GM12878 (cell line): Measurements from ENCODE around the gene ARHGEF7. TPM values are rescaled to one million over a fixed set of nuclear protein-coding genes. Genes with fewer than 3 reads are reported as not detected.

Experiments
- ATAC-seq: fragments of 200-7000 bp; cut with Tn5 transposase; 3 replicates; pipeline ENCODE4 v1.9.1; 2020; ENCODE audit warnings: mild to moderate bottlenecking, moderate library complexity
- BruUV-seq: library from RNA; stranded (reverse); fragments of 400-500 nt; replicated peaks from 2 replicates; lab custom pipeline; 2021; lab: Mats Ljungman, UMichigan
- CTCF ChIA-PET: fragments of 300-600 bp; sonication (Branson Sonifier 250); formaldehyde crosslinking; extraction: SDS; loops from one replicate; lab custom pipeline; 2021; ENCODE audit warnings: inconsistent platforms; lab: Yijun Ruan, JAX
- POLR2A ChIA-PET: fragments of 350-600 bp; formaldehyde crosslinking; extraction: SDS; loops from one replicate; lab custom pipeline; 2021; ENCODE audit warnings: inconsistent platforms; lab: Charles Lee
- RAD21 ChIA-PET: fragments of 300-600 bp; sonication (Branson Sonifier 250); formaldehyde crosslinking; loops from one replicate; lab custom pipeline; 2023; ENCODE audit warnings: antibody characterized with exemption; ENCODE audit not compliant: unreplicated experiment; lab: Charles Lee
- SMC1A ChIA-PET: fragments of 300-600 bp; sonication (Branson Sonifier 250); formaldehyde crosslinking; loops from one replicate; lab custom pipeline; 2023; ENCODE audit not compliant: unreplicated experiment, uncharacterized antibody; lab: Charles Lee
- DNase-seq: peaks from one replicate; pipeline ENCODE4 v3.0.0-alpha.2; 2011; ENCODE audit warnings: low read depth, low spot score
- FAIRE-seq: peaks from 3 replicates; lab custom pipeline; 2011; peaks lifted over from hg19 to GRCh38; lab: Jason Lieb, UNC
- H2AFZ ChIP-seq: 2 replicates; pipeline ENCODE4 v1.6.0; 2011; ENCODE audit warnings: low read depth, low read length, control low read depth; ENCODE audit not compliant: control insufficient read depth
- H3K27ac ChIP-seq: 2 replicates; pipeline ENCODE4 v1.5.1; 2011; ENCODE audit warnings: control low read depth; ENCODE audit not compliant: control insufficient read depth, insufficient read depth
- H3K27me3 ChIP-seq, 2 experiments: replicated peaks in 1 of 2; 2 replicates each; pipeline versions ENCODE4 v1.6.0 to v1.6.1; 2011; ENCODE audit warnings: low read length in 1 of 2; ENCODE audit not compliant: control insufficient read depth in 2 of 2, insufficient read depth in 2 of 2
- H3K36me3 ChIP-seq, 2 experiments: 2 replicates each; pipeline ENCODE4 v1.5.1; 2011; ENCODE audit warnings: low read length in 1 of 2; ENCODE audit not compliant: control insufficient read depth in 2 of 2, insufficient read depth in 2 of 2
- H3K4me1 ChIP-seq: 2 replicates; pipeline ENCODE4 v1.6.1; 2011; ENCODE audit warnings: mild to moderate bottlenecking, low read length, moderate library complexity, mixed read lengths; ENCODE audit not compliant: control insufficient read depth, insufficient read depth
- H3K4me2 ChIP-seq: 2 replicates; pipeline ENCODE4 v1.6.0; 2011; ENCODE audit warnings: control low read depth; ENCODE audit not compliant: control insufficient read depth, insufficient read depth
- H3K4me3 ChIP-seq: fragments of 200-600 bp; sonication (generic); 2 replicates; pipeline ENCODE4 v1.5.1; 2016
- H3K79me2 ChIP-seq: 2 replicates; pipeline ENCODE4 v1.6.0; 2011; ENCODE audit warnings: low read length; ENCODE audit not compliant: control insufficient read depth, insufficient read depth
- H3K9ac ChIP-seq: 2 replicates; pipeline ENCODE4 v1.8.0; 2011; ENCODE audit warnings: low read length, control low read depth, mixed read lengths; ENCODE audit not compliant: control insufficient read depth, insufficient read depth
- H3K9me3 ChIP-seq: replicated peaks from 3 replicates; pipeline ENCODE4 v1.5.1; 2011; ENCODE audit warnings: mild to moderate bottlenecking, low read length; ENCODE audit not compliant: control insufficient read depth, insufficient read depth
- H4K20me1 ChIP-seq: 2 replicates; pipeline ENCODE4 v1.6.0; 2011; ENCODE audit not compliant: control insufficient read depth, insufficient read depth
- ATF7 ChIP-seq: fragments of 450-650 bp; IDR thresholded peaks from 2 replicates; pipeline ENCODE4 v1.6.1; 2016; ENCODE audit warnings: low read depth, mild to moderate bottlenecking
- ESRRA ChIP-seq: IDR thresholded peaks from 2 replicates; pipeline ENCODE4 v1.6.1; 2012; ENCODE audit warnings: mild to moderate bottlenecking, low read length, improper control_type of control experiment
- KLF5 ChIP-seq: fragments of 450-650 bp; IDR thresholded peaks from 2 replicates; pipeline ENCODE4 v1.6.1; 2014; ENCODE audit warnings: mild to moderate bottlenecking; ENCODE audit not compliant: partially characterized antibody
- LARP7 ChIP-seq: fragments of 450-650 bp; IDR thresholded peaks from 2 replicates; pipeline ENCODE4 v1.6.1; 2017; ENCODE audit warnings: mild to moderate bottlenecking
- RAD51 ChIP-seq: fragments of 450-650 bp; IDR thresholded peaks from 2 replicates; pipeline ENCODE4 v1.6.1; 2016; ENCODE audit warnings: moderate library complexity, mild to moderate bottlenecking, inconsistent platforms
- SMC3 ChIP-seq: IDR thresholded peaks from 2 replicates; pipeline ENCODE4 v1.6.1; 2011; ENCODE audit warnings: low read length, improper control_type of control experiment, borderline replicate concordance
- WGBS: methylation state at CpG from one replicate; pipeline ENCODE4 v1.1.6; 2016; ENCODE audit warnings: low lambda C conversion rate; ENCODE audit not compliant: insufficient replicate concordance, insufficient coverage; ENCODE audit errors: missing lambda C conversion rate; 5-methylcytosine and 5-hydroxymethylcytosine counted together
- in situ Hi-C: fragments of 300-500 bp; cut with MboI; formaldehyde crosslinking; loops from 9 replicates; pipeline ENCODE4 v1.14.3; 2018; ENCODE audit warnings: mixed read lengths
- intact Hi-C: fragments of 100-400 bp; cut with micrococcal nuclease; formaldehyde crosslinking; loops from one replicate; pipeline ENCODE4 v1.14.2; 2022; ENCODE audit not compliant: unreplicated experiment
- polyA plus RNA-seq, 11 experiments: library from polyadenylated mRNA; depleted of rRNA in 4 of 11; unstranded in 6 of 11; stranded (reverse) in 5 of 11; fragments of >200 nt; fragmentation: Nextera tagmentation in 4 of 11; fragmentation: Illumina TruSeq in 1 of 11; extraction: Ambion mirVana in 4 of 11; extraction: Trizol in 1 of 11; gene quantifications; 1 replicate in 1 of 11; 2 replicates in 10 of 11; pipeline versions ENCODE4 v1.2.1 to v1.2.3, GENCODE V29; 2011 to 2016; ENCODE audit warnings: inconsistent platforms in 2 of 11, missing spikeins in 2 of 11, low read depth in 1 of 11
- total RNA-seq, 4 experiments: library from RNA; depleted of rRNA in 3 of 4; stranded (reverse); fragments of >200 nt in 3 of 4; fragmentation: Illumina TruSeq in 1 of 4; extraction: Trizol in 1 of 4; gene quantifications; 2 replicates each; pipeline versions ENCODE4 v1.2.1 to v1.2.3, GENCODE V29; 2013 to 2021
- TF ChIP-seq, protein P1 (sequence below): IDR thresholded peaks from 2 replicates; pipeline ENCODE4 v1.6.1; 2011; ENCODE audit warnings: borderline replicate concordance, low read depth, mild to moderate bottlenecking, moderate library complexity, mixed read lengths, low read length; ENCODE audit not compliant: insufficient read depth; ENCODE audit errors: extremely low read length
- TF ChIP-seq, protein P2 (sequence below): fragments of 450-650 bp; IDR thresholded peaks from 2 replicates; pipeline ENCODE4 v1.6.1; 2018; ENCODE audit warnings: mild to moderate bottlenecking, low read depth, moderate library complexity; ENCODE audit not compliant: partially characterized antibody
- TF ChIP-seq, protein P3 (sequence below): IDR thresholded peaks from 2 replicates; pipeline ENCODE4 v1.6.1; 2012; ENCODE audit warnings: low read depth, low read length, improper control_type of control experiment
- TF ChIP-seq, protein P4 (sequence below): fragments of 450-650 bp; IDR thresholded peaks from 2 replicates; pipeline ENCODE4 v1.6.1; 2018; ENCODE audit warnings: borderline replicate concordance, mild to moderate bottlenecking; ENCODE audit not compliant: partially characterized antibody
- TF ChIP-seq, protein P5 (sequence below): fragments of 450-650 bp; IDR thresholded peaks from 2 replicates; pipeline ENCODE4 v1.6.1; 2017; ENCODE audit warnings: mild to moderate bottlenecking, low read depth, inconsistent platforms; ENCODE audit not compliant: poor library complexity, severe bottlenecking

The ARHGEF7 gene
- total and polyA plus RNA-seq, 10 of the 15 experiments (the other 5 are each of a cell fraction or from before 2014, with no cell fraction given) = 4.7 to 65.5 (median 36.6) TPM

DNA sequence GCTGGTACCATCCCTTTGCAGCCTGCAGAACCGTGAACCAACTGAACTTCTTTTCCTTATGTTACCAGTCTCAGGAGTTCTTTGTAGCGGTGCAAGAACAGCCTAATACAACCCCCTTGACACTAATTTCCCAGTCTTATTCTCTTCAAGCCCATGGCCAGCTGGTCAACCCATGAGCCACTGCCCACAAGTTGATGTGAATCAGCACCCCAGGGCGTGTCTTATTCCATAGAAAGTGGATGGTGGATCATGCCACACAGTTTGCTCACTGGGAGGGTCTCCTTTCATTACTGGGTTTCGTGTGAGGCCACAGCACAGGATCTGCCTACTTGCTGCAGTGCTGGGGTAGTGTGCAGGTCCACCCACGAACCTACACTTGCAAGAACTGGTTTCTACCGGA is 232.3 kb downstream of the ARHGEF7 start:
- H2AFZ ChIP-seq = no peak overlapping the region
- intact Hi-C loops (no loop called here), in situ Hi-C loops (no loop called here)
- no peaks in the 10 kb centered on the region; a peak in 1 of 4 replicates for H3K36me3 ChIP-seq
- WGBS = 39% methylated on average over 6 of the region's 6 CpGs
- ChIA-PET RAD21 (no interaction called here), SMC1A (no interaction called here), POLR2A (no interaction called here), CTCF (interaction anchor here (0.7 kb wide), 1 partner anchor 321 kb away, joined by 3 read pairs; no protein-coding TSS in a partner anchor)
- no peaks in the 10 kb centered on the region for H3K9me3 ChIP-seq
- no TSS peak for BruUV-seq
- H3K9ac ChIP-seq = no peak overlapping the region
- no peak for TF ChIP-seq ESRRA
- TF ChIP-seq, protein P1, sequence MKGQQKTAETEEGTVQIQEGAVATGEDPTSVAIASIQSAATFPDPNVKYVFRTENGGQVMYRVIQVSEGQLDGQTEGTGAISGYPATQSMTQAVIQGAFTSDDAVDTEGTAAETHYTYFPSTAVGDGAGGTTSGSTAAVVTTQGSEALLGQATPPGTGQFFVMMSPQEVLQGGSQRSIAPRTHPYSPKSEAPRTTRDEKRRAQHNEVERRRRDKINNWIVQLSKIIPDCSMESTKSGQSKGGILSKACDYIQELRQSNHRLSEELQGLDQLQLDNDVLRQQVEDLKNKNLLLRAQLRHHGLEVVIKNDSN = no peak
- TF ChIP-seq ATF7 = no peak
- no peak for TF ChIP-seq KLF5
- TF ChIP-seq, protein P2, sequence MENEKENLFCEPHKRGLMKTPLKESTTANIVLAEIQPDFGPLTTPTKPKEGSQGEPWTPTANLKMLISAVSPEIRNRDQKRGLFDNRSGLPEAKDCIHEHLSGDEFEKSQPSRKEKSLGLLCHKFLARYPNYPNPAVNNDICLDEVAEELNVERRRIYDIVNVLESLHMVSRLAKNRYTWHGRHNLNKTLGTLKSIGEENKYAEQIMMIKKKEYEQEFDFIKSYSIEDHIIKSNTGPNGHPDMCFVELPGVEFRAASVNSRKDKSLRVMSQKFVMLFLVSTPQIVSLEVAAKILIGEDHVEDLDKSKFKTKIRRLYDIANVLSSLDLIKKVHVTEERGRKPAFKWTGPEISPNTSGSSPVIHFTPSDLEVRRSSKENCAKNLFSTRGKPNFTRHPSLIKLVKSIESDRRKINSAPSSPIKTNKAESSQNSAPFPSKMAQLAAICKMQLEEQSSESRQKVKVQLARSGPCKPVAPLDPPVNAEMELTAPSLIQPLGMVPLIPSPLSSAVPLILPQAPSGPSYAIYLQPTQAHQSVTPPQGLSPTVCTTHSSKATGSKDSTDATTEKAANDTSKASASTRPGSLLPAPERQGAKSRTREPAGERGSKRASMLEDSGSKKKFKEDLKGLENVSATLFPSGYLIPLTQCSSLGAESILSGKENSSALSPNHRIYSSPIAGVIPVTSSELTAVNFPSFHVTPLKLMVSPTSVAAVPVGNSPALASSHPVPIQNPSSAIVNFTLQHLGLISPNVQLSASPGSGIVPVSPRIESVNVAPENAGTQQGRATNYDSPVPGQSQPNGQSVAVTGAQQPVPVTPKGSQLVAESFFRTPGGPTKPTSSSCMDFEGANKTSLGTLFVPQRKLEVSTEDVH = no peak
- TF ChIP-seq, protein P3, sequence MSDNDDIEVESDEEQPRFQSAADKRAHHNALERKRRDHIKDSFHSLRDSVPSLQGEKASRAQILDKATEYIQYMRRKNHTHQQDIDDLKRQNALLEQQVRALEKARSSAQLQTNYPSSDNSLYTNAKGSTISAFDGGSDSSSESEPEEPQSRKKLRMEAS = no peak
- TF ChIP-seq, protein P4, sequence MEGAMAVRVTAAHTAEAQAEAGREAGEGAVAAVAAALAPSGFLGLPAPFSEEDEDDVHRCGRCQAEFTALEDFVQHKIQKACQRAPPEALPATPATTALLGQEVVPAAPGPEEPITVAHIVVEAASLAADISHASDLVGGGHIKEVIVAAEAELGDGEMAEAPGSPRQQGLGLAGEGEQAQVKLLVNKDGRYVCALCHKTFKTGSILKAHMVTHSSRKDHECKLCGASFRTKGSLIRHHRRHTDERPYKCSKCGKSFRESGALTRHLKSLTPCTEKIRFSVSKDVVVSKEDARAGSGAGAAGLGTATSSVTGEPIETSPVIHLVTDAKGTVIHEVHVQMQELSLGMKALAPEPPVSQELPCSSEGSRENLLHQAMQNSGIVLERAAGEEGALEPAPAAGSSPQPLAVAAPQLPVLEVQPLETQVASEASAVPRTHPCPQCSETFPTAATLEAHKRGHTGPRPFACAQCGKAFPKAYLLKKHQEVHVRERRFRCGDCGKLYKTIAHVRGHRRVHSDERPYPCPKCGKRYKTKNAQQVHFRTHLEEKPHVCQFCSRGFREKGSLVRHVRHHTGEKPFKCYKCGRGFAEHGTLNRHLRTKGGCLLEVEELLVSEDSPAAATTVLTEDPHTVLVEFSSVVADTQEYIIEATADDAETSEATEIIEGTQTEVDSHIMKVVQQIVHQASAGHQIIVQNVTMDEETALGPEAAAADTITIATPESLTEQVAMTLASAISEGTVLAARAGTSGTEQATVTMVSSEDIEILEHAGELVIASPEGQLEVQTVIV = no peak
- TF ChIP-seq LARP7 = no peak
- TF ChIP-seq, protein P5, sequence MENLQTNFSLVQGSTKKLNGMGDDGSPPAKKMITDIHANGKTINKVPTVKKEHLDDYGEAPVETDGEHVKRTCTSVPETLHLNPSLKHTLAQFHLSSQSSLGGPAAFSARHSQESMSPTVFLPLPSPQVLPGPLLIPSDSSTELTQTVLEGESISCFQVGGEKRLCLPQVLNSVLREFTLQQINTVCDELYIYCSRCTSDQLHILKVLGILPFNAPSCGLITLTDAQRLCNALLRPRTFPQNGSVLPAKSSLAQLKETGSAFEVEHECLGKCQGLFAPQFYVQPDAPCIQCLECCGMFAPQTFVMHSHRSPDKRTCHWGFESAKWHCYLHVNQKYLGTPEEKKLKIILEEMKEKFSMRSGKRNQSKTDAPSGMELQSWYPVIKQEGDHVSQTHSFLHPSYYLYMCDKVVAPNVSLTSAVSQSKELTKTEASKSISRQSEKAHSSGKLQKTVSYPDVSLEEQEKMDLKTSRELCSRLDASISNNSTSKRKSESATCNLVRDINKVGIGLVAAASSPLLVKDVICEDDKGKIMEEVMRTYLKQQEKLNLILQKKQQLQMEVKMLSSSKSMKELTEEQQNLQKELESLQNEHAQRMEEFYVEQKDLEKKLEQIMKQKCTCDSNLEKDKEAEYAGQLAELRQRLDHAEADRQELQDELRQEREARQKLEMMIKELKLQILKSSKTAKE = no peak
- no peak for TF ChIP-seq SMC3
- TF ChIP-seq RAD51 = no peak
- no peaks in the 10 kb centered on the region for H3K79me2 ChIP-seq
- H3K4me1 ChIP-seq = no peaks in the 10 kb centered on the region
- ATAC-seq = no peak
- H3K27ac ChIP-seq = no peak overlapping the region
- H3K27me3 ChIP-seq = no peaks in the 10 kb centered on the region
- no peak for FAIRE-seq
- DNase-seq = no peak
- no peak overlapping the region for H3K4me2 ChIP-seq
- H4K20me1 ChIP-seq = no peaks in the 10 kb centered on the region
- no peak overlapping the region for H3K4me3 ChIP-seq
